Measurements from ENCODE around the gene PTGES. TPM values are rescaled to one million over a fixed set of nuclear protein-coding genes. Genes with fewer than 3 reads are reported as not detected.

Gene PTGES
- total and polyA plus RNA-seq, 9 of the 15 experiments (the other 6 are each of a cell fraction or from before 2014, with no cell fraction given), result 0.13 TPM; not detected in 8

DNA sequence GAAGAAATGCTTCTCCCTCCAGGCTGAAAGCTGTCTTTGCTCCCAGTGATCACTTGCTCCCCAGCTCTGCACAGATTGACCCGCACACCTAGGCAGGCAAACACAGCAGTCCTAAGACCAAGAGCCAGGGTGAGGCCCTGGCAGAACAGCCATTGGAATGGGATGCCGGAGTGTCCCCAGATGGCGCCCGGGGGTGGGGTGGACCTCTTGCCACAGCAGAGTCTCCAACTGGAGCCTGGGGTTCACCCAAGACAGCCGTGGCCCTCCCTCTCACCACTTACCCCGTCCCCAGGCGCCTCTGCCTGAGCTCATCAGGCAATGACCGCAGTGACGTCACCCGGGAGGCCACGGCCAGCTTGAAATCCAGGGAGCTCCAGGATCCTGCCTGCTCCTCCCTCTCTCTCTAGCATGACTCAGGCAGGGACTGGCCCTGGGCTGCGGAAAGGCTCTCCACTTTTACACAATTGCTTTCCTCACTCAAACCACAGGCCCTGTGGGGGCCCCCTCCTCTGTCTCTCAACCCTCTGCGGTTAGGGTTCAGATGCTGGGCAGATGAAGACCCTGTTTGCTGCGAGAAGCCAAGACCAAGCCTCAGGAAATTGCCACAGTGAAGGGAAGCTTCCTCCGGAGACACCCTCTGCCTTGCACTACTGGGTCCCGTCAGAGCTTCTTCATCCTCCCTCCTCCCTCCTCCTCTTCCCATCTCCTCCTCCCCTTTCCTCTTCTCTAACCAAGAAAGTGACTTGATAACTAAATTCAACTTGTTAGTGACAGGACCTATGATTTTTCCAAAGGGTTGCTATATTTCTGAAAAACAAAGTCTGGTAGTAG is 24.3 kb upstream of the PTGES start (continued):
- TF ChIP-seq PYGO2 (tag; IDR thresholded peaks at IDR 0.05) (no peak), ZNF778 (CRISPR knock-in tag; IDR thresholded peaks at IDR 0.05) (no peak), SMARCA5 (IDR thresholded peaks at IDR 0.05) (no peak; the same call in 1 of the 2 replicates), PHF8 (IDR thresholded peaks at IDR 0.05; ENCODE audit: borderline replicate concordance, low read length) (peak; percentile 71; the same call in 1 of the 2 replicates), ZNF449 (CRISPR knock-in tag; IDR thresholded peaks at IDR 0.05) (no peak), BMI1 (IDR thresholded peaks at IDR 0.05; ENCODE audit: low read length) (no peak), ARID2 (IDR thresholded peaks at IDR 0.05) (no peak), MXI1 (IDR thresholded peaks at IDR 0.05; ENCODE audit: low read depth, low read length) (no peak), CEBPB (tag; IDR thresholded peaks at IDR 0.05) (peak; percentile 85; the same call in 1 of the 2 replicates), ZBTB49 (CRISPR knock-in tag; IDR thresholded peaks at IDR 0.05; ENCODE audit: borderline replicate concordance) (no peak), ZNF583 (CRISPR knock-in tag; IDR thresholded peaks at IDR 0.05) (peak; percentile 72; the same call in 1 of the 2 replicates), BRD4 (IDR thresholded peaks at IDR 0.05) (no peak; the same call in 1 of the 2 replicates), TEAD1 (CRISPR knock-in tag; IDR thresholded peaks at IDR 0.05) (peak; percentile 44 to 76; a peak in 3 of 4 replicates), PPARD (CRISPR knock-in tag; IDR thresholded peaks at IDR 0.05) (no peak), MED1 (CRISPR knock-in tag; IDR thresholded peaks at IDR 0.05; ENCODE audit: borderline replicate concordance) (no peak), MYBL2 (IDR thresholded peaks at IDR 0.05; ENCODE audit: low read depth) (no peak), MYBL2 (CRISPR knock-in tag; IDR thresholded peaks at IDR 0.05; ENCODE audit: borderline replicate concordance) (no peak), CEBPG (CRISPR knock-in tag; IDR thresholded peaks at IDR 0.05) (peak; percentile 54; the same call in 1 of the 2 replicates), CEBPG (tag; conservative IDR thresholded peaks at IDR 0.05 in 1 of 2, IDR thresholded peaks at IDR 0.05 in 1 of 2) (peak; percentile 62 to 69; a peak in 3 of 4 replicates), ZNF253 (CRISPR knock-in tag; conservative IDR thresholded peaks at IDR 0.05) (no peak), RBM15 (IDR thresholded peaks at IDR 0.05; ENCODE audit: insufficient read depth, low read length) (no peak), SAP30 (IDR thresholded peaks at IDR 0.05; ENCODE audit: borderline replicate concordance, insufficient read depth, low read depth, low read length, poor library complexity, severe bottlenecking) (peak; percentile 12), HLTF (IDR thresholded peaks at IDR 0.05) (no peak), EGR1 (conservative IDR thresholded peaks at IDR 0.05) (no peak)
